ENCODE data around the gene ANAPC2. TPM values are rescaled to one million over a fixed set of nuclear protein-coding genes. Genes with fewer than 3 reads are reported as not detected.

The ANAPC2 gene
- total RNA-seq, 1 donor: 32.9 TPM

DNA sequence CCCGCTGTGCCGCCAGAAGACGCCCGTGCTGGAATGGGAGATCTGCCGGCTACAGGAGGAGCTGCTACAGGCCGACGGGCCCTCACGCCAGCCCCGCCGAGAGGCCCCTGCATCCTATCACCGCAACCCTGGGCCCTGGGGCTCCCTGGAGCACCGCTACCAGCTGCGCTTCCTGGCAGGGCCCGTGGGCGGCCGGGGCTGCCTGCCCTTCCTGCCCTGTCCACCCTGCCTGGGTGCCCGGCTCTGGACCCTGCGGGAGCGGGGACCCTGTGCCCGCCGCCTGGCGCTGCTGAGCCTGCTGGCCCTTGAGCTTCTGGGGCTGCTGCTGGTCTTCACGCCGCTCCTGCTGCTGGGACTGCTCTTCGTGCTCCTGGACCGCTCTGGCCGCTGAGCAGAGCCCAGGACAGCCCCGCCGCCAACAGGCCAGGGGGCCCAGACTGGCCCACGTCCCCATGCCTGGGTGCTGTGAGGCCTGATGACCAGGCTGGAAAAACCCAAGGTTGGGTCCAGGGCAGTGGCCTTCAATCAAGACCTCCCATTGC lies 29.9 kb upstream of the ANAPC2 start:
- Histone ChIP-seq H3K4me1 (ENCODE audit: insufficient read depth, low read length) (peaks cover 20% of the 10 kb centered on the region), H3K27ac (ENCODE audit: low read depth, low read length) (no peak overlapping the region), H3K4me2 (ENCODE audit: insufficient read depth, low read length) (no peak overlapping the region), H4K20me1 (ENCODE audit: insufficient read depth, low read length) (no peaks in the 10 kb centered on the region), H2AFZ (ENCODE audit: low read length) (no peak overlapping the region), H3K9me3 (ENCODE audit: low read depth, low read length) (no peaks in the 10 kb centered on the region), H3K27me3 (ENCODE audit: insufficient read depth, low read length) (no peaks in the 10 kb centered on the region), H3K4me3 (ENCODE audit: insufficient read depth, low read length) (no peak overlapping the region), H3K36me3 (ENCODE audit: insufficient read depth, low read length) (no peaks in the 10 kb centered on the region), H3K79me2 (ENCODE audit: insufficient read depth, low read length) (no peaks in the 10 kb centered on the region)
- TF ChIP-seq, protein P1, sequence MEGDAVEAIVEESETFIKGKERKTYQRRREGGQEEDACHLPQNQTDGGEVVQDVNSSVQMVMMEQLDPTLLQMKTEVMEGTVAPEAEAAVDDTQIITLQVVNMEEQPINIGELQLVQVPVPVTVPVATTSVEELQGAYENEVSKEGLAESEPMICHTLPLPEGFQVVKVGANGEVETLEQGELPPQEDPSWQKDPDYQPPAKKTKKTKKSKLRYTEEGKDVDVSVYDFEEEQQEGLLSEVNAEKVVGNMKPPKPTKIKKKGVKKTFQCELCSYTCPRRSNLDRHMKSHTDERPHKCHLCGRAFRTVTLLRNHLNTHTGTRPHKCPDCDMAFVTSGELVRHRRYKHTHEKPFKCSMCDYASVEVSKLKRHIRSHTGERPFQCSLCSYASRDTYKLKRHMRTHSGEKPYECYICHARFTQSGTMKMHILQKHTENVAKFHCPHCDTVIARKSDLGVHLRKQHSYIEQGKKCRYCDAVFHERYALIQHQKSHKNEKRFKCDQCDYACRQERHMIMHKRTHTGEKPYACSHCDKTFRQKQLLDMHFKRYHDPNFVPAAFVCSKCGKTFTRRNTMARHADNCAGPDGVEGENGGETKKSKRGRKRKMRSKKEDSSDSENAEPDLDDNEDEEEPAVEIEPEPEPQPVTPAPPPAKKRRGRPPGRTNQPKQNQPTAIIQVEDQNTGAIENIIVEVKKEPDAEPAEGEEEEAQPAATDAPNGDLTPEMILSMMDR (IDR thresholded peaks at IDR 0.05; ENCODE audit: extremely low read depth, low read depth, low read length): no peak
- DNase-seq (ENCODE audit: insufficient read length, low spot score, missing footprints): no peak

DNA sequence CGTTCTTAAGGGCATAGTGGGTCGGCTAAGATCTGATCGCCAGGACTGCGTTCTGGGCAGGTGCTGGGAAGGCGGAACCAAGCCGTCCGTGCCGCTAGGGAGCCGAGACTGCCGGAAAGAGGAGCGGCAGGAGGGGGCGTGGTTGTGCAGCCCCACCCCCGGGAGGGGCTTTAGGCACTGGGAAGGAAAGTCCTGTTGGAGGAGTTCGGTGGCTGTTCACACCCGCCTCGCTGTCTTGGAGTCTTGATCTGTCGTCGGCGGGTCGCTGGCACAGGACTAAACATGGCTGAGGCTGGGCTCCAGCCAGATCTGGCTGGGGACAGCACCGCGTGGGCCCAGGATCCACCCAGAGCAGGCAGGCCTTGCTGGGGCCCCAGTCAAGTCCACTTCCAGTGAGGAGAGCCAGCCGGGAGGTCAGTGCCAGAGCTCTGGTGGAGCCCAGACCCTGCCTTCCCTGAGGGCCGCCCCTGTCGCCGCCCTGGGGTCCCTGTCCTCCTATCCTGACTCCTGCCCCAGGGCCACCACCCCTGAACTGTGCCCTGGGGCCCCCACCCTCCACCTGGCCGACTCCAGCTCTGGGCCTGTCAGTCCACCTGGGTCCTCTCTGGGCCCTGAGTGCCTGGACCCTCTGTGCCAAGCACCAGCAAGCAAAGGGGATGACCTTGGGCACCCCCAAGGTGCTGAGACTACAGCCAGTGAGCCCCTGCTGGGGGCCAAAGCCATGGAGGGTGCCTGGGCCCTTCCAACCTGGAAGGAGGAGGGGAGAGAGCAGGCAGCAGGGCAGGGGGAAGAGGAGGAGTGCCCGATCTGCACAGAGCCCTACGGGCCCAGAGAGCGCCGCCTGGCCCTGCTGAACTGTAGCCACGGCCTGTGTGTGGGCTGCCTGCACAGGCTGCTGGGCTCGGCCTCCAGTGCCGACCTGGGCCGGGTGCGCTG lies 29.2 kb upstream of the ANAPC2 start:
- Histone ChIP-seq H2AFZ (ENCODE audit: low read length) (no peak overlapping the region), H3K4me3 (ENCODE audit: insufficient read depth, low read length) (no peak overlapping the region), H3K4me2 (ENCODE audit: insufficient read depth, low read length) (no peak overlapping the region), H3K9me3 (ENCODE audit: low read depth, low read length) (no peaks in the 10 kb centered on the region), H3K27me3 (ENCODE audit: insufficient read depth, low read length) (no peaks in the 10 kb centered on the region), H4K20me1 (ENCODE audit: insufficient read depth, low read length) (no peaks in the 10 kb centered on the region), H3K79me2 (ENCODE audit: insufficient read depth, low read length) (no peaks in the 10 kb centered on the region), H3K27ac (ENCODE audit: low read depth, low read length) (no peak overlapping the region), H3K4me1 (ENCODE audit: insufficient read depth, low read length) (peaks cover 15% of the 10 kb centered on the region), H3K36me3 (ENCODE audit: insufficient read depth, low read length) (no peaks in the 10 kb centered on the region)
- no peak for DNase-seq (ENCODE audit: insufficient read length, low spot score, missing footprints)
- TF ChIP-seq, protein P1 (IDR thresholded peaks at IDR 0.05; ENCODE audit: extremely low read depth, low read depth, low read length): no peak

DNA sequence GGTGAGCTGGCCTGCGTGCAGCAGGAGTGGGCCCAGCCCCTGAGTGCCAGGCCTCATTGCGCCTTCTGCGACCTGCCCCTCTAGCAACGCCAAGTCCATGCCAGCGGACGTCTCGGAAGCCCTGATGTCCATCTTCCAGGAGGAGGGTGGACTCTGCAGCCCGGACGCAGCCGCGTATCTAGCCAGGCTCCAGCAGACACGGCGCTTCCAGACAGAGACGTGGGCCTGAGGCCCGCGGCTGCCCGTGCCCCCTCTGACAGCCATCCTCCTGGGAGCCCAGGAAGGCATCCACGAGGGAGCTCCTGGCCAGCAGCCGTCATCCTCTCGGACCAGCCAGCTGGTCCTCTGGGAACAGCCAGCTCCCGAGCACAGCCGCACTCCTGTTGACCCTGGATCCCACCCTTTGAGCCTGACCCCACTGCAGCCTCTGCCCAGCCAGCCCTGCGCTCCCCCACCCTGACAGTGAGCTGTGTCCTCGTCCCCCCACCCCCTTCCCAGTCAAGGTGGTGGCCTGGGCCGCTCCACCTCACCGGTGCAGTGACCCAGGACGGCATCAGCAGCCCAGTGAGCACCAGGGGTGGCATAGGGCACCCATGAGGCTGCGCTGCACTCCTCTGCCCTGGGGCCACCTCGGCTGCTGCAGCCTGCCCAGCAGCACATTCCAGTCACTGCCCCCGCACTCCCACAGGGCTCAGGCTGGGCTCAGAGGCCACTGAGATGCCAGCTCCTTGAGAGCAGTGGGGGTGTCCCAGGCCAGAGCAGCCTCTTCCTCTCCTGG lies 28.0 kb upstream of the ANAPC2 start:
- no peak overlapping the region for H3K4me2 ChIP-seq (ENCODE audit: insufficient read depth, low read length)
- no peaks in the 10 kb centered on the region for H4K20me1 ChIP-seq (ENCODE audit: insufficient read depth, low read length)
- no peak overlapping the region for H2AFZ ChIP-seq (ENCODE audit: low read length)
- no peak overlapping the region for H3K27ac ChIP-seq (ENCODE audit: low read depth, low read length)
- TF ChIP-seq, protein P1 (IDR thresholded peaks at IDR 0.05; ENCODE audit: extremely low read depth, low read depth, low read length): no peak
- H3K9me3 ChIP-seq (ENCODE audit: low read depth, low read length): no peaks in the 10 kb centered on the region
- H3K79me2 ChIP-seq (ENCODE audit: insufficient read depth, low read length): no peaks in the 10 kb centered on the region
- peaks cover 15% of the 10 kb centered on the region for H3K4me1 ChIP-seq (ENCODE audit: insufficient read depth, low read length)
- no peak for DNase-seq (ENCODE audit: insufficient read length, low spot score, missing footprints)
- no peaks in the 10 kb centered on the region for H3K36me3 ChIP-seq (ENCODE audit: insufficient read depth, low read length)
- no peak overlapping the region for H3K4me3 ChIP-seq (ENCODE audit: insufficient read depth, low read length)
- H3K27me3 ChIP-seq (ENCODE audit: insufficient read depth, low read length): no peaks in the 10 kb centered on the region

Data from osteoblast (primary cell).